Endothelial cell (in vitro differentiated cells): ENCODE data around the gene PADI1. TPM values are rescaled to one million over a fixed set of nuclear protein-coding genes. Genes with fewer than 3 reads are reported as not detected.
"Not testable (repeated sequence)": the region's sequence is repeated elsewhere in the genome, so short reads cannot be mapped to it uniquely, and the experiment has no call there.

Source experiments
- DNase-seq: peaks from one replicate; pipeline ENCODE4 v3.0.0; 2021; ENCODE audit warnings: low spot score
- H3K27ac Mint-ChIP-seq: one replicate; pipeline ENCODE4 v1.8.0; 2021; ENCODE audit warnings: mixed read lengths, inconsistent platforms; ENCODE audit not compliant: unreplicated experiment
- H3K27me3 Mint-ChIP-seq: one replicate; pipeline ENCODE4 v1.8.0; 2021; ENCODE audit warnings: mild to moderate bottlenecking, moderate library complexity, mixed read lengths, inconsistent platforms; ENCODE audit not compliant: unreplicated experiment
- H3K36me3 Mint-ChIP-seq: one replicate; pipeline ENCODE4 v1.8.0; 2021; ENCODE audit warnings: mild to moderate bottlenecking, low read depth, mixed read lengths, inconsistent platforms; ENCODE audit not compliant: unreplicated experiment
- H3K4me1 Mint-ChIP-seq: one replicate; pipeline ENCODE4 v1.8.0; 2021; ENCODE audit warnings: mild to moderate bottlenecking, mixed read lengths, inconsistent platforms; ENCODE audit not compliant: unreplicated experiment
- H3K4me3 Mint-ChIP-seq: one replicate; pipeline ENCODE4 v1.8.0; 2021; ENCODE audit warnings: mild to moderate bottlenecking, mixed read lengths, inconsistent platforms; ENCODE audit not compliant: unreplicated experiment
- H3K9me3 Mint-ChIP-seq: one replicate; pipeline ENCODE4 v1.8.0; 2021; ENCODE audit warnings: mixed read lengths, inconsistent platforms; ENCODE audit not compliant: unreplicated experiment
- total RNA-seq: library from RNA; stranded (reverse); fragmentation: NEBNext Ultra II Directional; extraction: Animal tissue kit (Norgen Biotek cat#: 25700); gene quantifications from one replicate; pipeline ENCODE4 v1.2.1, GENCODE V29; 2021; ENCODE audit not compliant: unreplicated experiment
- TF ChIP-seq, protein P1 (sequence below): fragments of 200-600 bp; sonication (generic); IDR thresholded peaks from one replicate; pipeline ENCODE4 v1.5.0; 2021; ENCODE audit warnings: antibody characterized with exemption; ENCODE audit not compliant: unreplicated experiment

Gene PADI1
- total RNA-seq, 1 donor from 2014 or later = 0.08 TPM

DNA sequence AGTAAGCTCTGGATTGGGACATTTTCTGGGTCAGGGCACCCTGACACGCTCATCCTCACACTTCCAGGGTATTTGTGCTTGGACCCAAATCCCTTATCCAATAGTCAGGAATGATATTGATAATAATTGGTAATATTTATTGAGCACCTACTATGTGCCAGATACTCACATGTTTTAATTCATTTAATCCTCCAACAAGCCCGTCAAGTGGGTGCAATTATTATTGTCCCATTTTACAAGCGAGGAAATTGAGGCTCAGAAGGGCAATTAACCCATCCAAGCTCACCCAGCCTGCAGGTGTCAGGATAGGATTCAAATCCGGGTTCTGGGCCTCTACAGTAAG lies 32.6 kb downstream of the PADI1 start:
- no peaks in the 10 kb centered on the region for H3K36me3 Mint-ChIP-seq
- no peaks in the 10 kb centered on the region for H3K9me3 Mint-ChIP-seq
- H3K4me1 Mint-ChIP-seq = no peaks in the 10 kb centered on the region
- no peak overlapping the region for H3K27ac Mint-ChIP-seq
- TF ChIP-seq, protein P1, sequence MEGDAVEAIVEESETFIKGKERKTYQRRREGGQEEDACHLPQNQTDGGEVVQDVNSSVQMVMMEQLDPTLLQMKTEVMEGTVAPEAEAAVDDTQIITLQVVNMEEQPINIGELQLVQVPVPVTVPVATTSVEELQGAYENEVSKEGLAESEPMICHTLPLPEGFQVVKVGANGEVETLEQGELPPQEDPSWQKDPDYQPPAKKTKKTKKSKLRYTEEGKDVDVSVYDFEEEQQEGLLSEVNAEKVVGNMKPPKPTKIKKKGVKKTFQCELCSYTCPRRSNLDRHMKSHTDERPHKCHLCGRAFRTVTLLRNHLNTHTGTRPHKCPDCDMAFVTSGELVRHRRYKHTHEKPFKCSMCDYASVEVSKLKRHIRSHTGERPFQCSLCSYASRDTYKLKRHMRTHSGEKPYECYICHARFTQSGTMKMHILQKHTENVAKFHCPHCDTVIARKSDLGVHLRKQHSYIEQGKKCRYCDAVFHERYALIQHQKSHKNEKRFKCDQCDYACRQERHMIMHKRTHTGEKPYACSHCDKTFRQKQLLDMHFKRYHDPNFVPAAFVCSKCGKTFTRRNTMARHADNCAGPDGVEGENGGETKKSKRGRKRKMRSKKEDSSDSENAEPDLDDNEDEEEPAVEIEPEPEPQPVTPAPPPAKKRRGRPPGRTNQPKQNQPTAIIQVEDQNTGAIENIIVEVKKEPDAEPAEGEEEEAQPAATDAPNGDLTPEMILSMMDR = no peak
- H3K27me3 Mint-ChIP-seq = peaks cover 7% of the 10 kb centered on the region
- no peak for DNase-seq
- no peak overlapping the region for H3K4me3 Mint-ChIP-seq

DNA sequence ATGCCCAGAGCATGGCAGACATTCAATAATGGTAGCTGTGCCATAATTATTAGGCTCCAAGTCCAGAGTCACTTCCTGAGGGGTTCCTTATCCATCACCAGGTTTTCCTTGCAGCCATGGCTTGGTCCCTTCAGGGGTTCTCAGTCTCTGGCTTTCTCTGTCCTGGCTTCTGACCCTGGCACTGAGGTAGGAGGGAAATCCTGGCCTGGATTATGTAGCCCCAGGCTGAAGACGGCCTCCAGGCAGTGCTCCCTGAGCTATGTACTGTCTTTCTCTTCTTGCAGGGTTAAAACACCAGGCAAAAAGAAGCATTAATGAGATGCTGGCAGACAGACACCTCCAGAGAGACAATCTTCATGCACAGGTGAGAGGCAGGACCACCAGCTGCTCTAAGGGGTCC lies 34.5 kb downstream of the PADI1 start:
- peak; percentile 69 for DNase-seq
- Mint-ChIP-seq H3K27ac (no peak overlapping the region), H3K27me3 (peaks cover 7% of the 10 kb centered on the region), H3K4me1 (no peaks in the 10 kb centered on the region), H3K9me3 (no peaks in the 10 kb centered on the region), H3K36me3 (no peaks in the 10 kb centered on the region), H3K4me3 (no peak overlapping the region)
- TF ChIP-seq, protein P1 = no peak

DNA sequence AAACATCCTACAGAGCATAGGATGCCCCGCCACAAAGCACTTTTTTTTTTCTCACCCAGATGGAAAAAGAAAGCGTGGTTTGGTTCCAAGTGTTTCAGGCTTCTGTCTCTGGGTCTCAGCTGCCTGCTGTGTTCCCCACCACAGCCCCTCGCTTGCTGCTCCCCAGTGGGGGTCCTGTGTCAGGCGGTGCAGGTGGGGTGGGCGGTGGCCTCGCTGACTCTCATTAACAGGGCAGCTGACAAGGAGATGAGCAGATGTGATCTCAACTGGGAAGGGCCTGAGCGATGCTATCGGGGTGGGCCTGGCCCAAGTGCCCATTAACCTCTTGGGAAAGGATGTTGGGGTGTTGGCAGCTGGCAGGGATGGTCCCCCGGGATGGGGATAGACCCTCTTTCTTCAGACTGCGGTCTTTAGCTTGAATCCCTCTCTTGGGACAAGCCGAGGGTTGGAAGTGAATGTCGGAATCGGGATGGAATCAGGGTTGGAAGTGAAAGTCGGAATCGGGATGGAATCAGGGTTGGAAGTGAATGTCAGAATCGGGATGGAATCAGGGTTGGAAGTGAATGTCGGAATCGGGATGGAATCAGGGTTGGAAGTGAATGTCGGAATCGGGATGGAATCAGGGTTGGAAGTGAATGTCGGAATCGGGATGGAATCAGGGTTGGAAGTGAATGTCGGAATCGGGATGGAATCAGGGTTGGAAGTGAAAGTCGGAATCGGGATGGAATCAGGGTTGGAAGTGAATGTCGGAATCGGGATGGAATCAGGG lies 36.3 kb downstream of the PADI1 start:
- H3K36me3 Mint-ChIP-seq, H3K4me1 Mint-ChIP-seq, H3K27ac Mint-ChIP-seq, H3K27me3 Mint-ChIP-seq, DNase-seq, H3K9me3 Mint-ChIP-seq, H3K4me3 Mint-ChIP-seq: not testable (repeated sequence)

DNA sequence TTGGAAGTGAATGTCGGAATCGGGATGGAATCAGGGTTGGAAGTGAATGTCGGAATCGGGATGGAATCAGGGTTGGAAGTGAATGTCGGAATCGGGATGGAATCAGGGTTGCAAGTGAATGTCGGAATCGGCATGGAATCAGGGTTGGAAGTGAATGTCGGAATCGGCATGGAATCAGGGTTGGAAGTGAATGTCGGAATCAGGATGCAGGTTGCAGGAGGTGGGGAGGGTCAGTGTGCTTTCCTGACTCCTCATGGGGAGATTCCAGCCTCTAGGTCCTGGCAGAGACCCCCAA lies 36.8 kb downstream of the PADI1 start:
- not testable (repeated sequence) for H3K36me3 Mint-ChIP-seq, H3K9me3 Mint-ChIP-seq, H3K4me3 Mint-ChIP-seq, H3K27ac Mint-ChIP-seq, H3K27me3 Mint-ChIP-seq, H3K4me1 Mint-ChIP-seq, DNase-seq

DNA sequence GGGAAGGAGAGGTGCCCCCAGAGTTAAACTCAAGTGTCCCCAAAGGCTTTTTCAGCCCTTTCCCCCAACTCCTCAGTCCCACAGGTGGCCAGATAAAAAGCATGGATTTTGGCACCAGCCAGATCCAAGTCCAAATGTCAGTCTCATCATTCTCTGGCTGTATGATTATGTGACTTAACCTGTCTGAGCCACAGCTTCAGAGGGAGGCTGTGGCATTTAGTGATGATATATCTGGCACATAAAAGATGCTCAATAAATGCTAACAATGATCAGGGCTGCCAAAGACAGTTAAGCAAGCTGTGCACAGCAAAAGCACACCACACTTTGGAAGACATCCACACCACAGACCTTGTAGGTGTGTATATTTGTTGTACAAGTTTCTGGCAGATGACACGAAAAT lies 38.3 kb downstream of the PADI1 start:
- H3K4me3 Mint-ChIP-seq = no peak overlapping the region
- no peaks in the 10 kb centered on the region for H3K36me3 Mint-ChIP-seq
- no peak for DNase-seq
- no peak overlapping the region for H3K27ac Mint-ChIP-seq
- H3K4me1 Mint-ChIP-seq = no peaks in the 10 kb centered on the region
- H3K27me3 Mint-ChIP-seq = peaks cover 3% of the 10 kb centered on the region
- no peaks in the 10 kb centered on the region for H3K9me3 Mint-ChIP-seq
- TF ChIP-seq, protein P1 = no peak

DNA sequence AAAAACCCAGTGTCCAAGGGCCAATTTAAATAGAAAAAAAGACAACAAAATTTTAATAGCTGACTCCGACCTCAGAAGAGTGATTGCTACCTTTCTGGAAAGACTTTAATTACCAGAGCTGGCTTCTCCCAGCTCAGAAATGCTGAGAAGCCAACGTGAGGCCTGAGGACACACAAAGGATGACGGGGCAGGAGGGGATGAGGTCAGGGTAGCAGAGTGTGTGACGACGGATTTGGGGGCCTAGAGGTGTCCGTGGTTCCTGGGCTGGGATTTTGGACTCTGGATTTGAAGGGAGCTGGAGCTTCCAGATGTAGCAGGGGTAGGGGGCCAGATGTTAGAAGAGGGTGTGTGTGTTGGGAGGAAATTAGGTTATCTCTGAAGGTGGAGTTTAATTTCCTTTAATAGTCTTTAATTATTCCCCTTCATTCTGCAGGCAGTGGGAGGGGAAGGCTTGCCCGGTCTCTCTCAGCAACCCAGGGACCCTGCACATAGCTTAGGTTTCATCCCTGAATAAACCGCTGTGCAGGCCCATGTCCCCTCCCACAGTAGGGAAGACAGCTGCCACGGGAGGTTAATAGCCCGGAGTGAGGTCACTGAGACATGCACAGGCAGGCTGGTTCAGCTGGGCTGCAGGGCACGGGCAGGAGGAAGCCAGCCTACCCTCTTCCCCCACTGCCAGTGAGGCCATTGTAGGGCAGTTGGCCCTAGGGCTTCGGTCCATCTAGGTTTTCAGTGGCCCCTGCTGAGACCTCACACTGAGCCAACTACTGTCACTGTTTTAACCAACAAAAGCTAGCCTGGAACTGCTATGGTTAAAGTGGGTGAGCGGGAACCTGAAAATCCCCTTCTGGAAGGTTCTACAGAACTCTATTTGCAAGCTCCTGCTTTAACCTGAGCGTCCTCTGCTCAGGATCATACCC lies 40.2 kb downstream of the PADI1 start:
- Mint-ChIP-seq H3K27ac (no peak overlapping the region), H3K4me3 (no peak overlapping the region), H3K36me3 (no peaks in the 10 kb centered on the region), H3K9me3 (no peaks in the 10 kb centered on the region), H3K4me1 (no peaks in the 10 kb centered on the region), H3K27me3 (peaks cover 3% of the 10 kb centered on the region)
- DNase-seq = no peak
- TF ChIP-seq, protein P1 = no peak
